ENCODE results near the gene MACC1. TPM values are rescaled to one million over a fixed set of nuclear protein-coding genes. Genes with fewer than 3 reads are reported as not detected.

Gene MACC1
- total RNA-seq, 1 donor from 2014 or later: 35.2 TPM

- DNase-seq (ENCODE audit: low spot score): no peak
Observed at GRCh38 chr7:20229646-20230500, 12.7 kb upstream of the MACC1 start.

GRCh38 chr7:20229081-20229480 lies 11.9 kb upstream of the MACC1 start:
- no peak for DNase-seq (ENCODE audit: low spot score)

GRCh38 chr7:20228654-20229053 lies 11.5 kb upstream of the MACC1 start:
- DNase-seq (ENCODE audit: low spot score): no peak

GRCh38 chr7:20227291-20227795 lies 10.2 kb upstream of the MACC1 start:
- no peak for DNase-seq (ENCODE audit: low spot score)

- no peak for DNase-seq (ENCODE audit: low spot score)
Observed at GRCh38 chr7:20226860-20227259, 9.7 kb upstream of the MACC1 start.

- DNase-seq (ENCODE audit: low spot score): no peak
Observed at GRCh38 chr7:20225384-20225783, 8.2 kb upstream of the MACC1 start.

GRCh38 chr7:20224025-20224424 lies 6.8 kb upstream of the MACC1 start:
- no peak for DNase-seq (ENCODE audit: low spot score)

GRCh38 chr7:20223356-20223755 lies 6.2 kb upstream of the MACC1 start:
- no peak for DNase-seq (ENCODE audit: low spot score)

- no peak for DNase-seq (ENCODE audit: low spot score)
Observed at GRCh38 chr7:20222219-20222828, 5.1 kb upstream of the MACC1 start.

GRCh38 chr7:20220921-20221547 lies 3.9 kb upstream of the MACC1 start:
- DNase-seq (ENCODE audit: low spot score): no peak

- no peak for DNase-seq (ENCODE audit: low spot score)
Observed at GRCh38 chr7:20220293-20220761, 3.1 kb upstream of the MACC1 start.

- peak; percentile 63 for DNase-seq (ENCODE audit: low spot score)
Observed at GRCh38 chr7:20219446-20220292, 2.5 kb upstream of the MACC1 start.

GRCh38 chr7:20219062-20219445 lies 1.9 kb upstream of the MACC1 start:
- DNase-seq (ENCODE audit: low spot score): no peak

GRCh38 chr7:20218279-20218678 lies 1.1 kb upstream of the MACC1 start:
- no peak for DNase-seq (ENCODE audit: low spot score)

GRCh38 chr7:20216406-20217036 lies 663 bp downstream of the MACC1 start:
- no peak for DNase-seq (ENCODE audit: low spot score)

- DNase-seq (ENCODE audit: low spot score): no peak
Observed at GRCh38 chr7:20214921-20215669, 2.1 kb downstream of the MACC1 start.

- no peak for DNase-seq (ENCODE audit: low spot score)
Observed at GRCh38 chr7:20214132-20214531, 3.1 kb downstream of the MACC1 start.

GRCh38 chr7:20213378-20213777 lies 3.8 kb downstream of the MACC1 start:
- no peak for DNase-seq (ENCODE audit: low spot score)

GRCh38 chr7:20211376-20211775 lies 5.8 kb downstream of the MACC1 start:
- DNase-seq (ENCODE audit: low spot score): no peak

GRCh38 chr7:20208651-20209307 lies 8.4 kb downstream of the MACC1 start:
- DNase-seq (ENCODE audit: low spot score): no peak
